ENCODE data around the gene TCF23.
"Not testable (repeated sequence)": the region's sequence is repeated elsewhere in the genome, so short reads cannot be mapped to it uniquely, and the experiment has no call there.

The TCF23 gene

DNA sequence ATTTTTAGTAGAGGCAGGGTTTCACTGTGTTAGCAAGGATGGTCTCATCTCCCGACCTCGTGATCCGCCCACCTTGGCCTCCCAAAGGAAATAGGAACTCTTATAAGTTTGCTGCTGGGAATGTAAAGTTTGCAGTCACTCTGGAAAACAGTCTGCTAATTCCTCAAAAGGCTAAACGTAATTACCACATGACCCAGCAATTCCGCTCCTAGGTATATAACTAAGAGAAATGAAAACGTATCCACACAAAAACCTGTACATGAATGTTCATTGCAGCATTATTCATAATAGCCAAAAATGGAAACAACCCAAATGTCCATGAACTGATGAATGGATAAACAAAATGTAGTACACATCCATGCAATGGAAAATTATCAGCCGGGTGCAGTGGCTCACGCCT, 41.2 kb downstream of the TCF23 start:
- DNase-seq (ENCODE audit: low read depth, low spot score): no peak

DNA sequence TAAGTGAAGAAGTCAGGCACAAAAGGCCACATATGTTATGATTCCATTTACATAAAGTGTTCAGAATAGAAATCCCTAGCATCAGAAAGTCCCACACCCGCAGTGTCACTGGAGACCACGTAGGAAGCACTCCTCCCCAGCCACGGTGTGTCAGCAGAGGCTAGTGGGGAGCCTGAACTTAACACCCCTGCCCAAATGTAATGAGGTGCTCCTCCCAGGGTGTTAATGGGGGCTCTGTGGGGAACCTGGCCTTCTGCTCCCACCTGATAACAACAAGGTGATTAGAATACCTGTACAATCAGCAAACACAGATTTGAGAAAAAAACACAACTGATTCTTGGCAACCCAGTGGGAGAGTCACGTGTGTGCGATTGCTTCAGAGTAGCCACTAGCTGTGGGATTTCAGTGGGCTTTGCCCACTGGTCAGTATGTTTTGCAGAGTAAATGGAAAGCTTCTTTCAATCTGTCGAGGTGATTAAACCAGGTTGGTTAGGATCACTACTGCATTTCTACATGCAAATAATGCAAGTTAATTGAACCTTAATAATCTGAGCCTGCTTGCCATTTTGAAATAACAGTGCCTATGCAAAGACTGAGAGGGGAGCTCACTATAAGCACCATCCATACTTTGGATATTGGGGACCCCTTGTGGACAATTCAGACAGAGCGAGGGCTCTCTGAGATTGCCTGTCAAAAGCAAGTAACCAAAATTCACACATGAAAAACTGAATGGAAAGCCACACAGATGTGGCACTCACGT, 42.4 kb downstream of the TCF23 start:
- no peak for DNase-seq (ENCODE audit: low read depth, low spot score)

DNA sequence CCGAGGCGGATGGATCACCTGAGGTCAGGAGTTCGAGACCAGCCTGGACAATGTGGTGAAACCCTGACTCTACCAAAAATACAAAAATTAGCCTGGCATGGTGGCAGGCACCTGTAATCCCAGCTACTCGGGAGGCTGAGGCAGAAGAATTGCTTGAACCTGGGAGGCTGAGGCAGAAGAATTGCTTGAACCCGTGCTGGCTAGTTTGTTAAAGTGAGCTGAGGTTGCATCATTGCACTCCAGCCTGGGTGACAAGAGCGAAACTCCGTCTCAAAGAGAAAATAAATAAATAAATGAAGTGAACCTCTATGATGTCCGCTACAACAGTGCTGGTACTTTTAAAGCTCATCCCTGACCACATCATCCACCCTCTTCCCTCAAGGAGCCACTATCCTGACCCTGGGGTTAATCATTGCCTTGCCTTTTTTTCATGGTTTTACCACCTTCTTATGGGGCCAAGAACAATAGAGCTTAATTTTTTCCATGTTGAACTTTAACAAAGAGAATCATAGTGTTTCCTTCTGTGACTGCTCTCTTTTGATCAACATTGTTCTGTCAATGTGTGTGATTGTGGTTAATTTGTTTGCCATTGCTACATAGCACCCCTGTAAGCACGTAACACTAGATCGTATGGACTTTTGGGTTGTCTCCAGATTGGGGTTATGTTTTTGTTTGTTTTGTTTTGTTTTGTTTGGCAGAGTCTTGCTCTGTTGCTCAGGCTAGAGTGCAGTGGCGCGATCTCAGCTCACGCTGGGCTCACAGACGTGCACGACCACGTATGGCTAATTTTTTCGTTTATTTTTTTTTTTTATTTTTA, 45.9 kb downstream of the TCF23 start:
- DNase-seq (ENCODE audit: low read depth, low spot score): no peak

DNA sequence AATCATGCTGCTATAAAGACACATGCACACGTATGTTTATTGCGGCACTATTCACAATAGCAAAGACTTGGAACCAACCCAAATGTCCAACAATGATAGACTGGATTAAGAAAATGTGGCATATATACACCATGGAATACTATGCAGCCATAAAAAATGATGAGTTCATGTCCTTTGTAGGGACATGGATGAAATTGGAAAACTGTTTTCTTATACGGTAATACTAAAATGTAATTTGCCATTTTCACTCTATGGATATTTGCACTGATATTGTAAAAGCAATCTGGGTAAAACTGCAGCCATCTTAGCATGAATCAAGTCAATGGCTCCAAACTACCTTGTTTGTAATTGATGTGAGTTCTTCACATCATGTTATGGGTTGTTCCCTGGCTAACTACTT, 47.0 kb downstream of the TCF23 start:
- not testable (repeated sequence) for DNase-seq (ENCODE audit: low read depth, low spot score)

DNA sequence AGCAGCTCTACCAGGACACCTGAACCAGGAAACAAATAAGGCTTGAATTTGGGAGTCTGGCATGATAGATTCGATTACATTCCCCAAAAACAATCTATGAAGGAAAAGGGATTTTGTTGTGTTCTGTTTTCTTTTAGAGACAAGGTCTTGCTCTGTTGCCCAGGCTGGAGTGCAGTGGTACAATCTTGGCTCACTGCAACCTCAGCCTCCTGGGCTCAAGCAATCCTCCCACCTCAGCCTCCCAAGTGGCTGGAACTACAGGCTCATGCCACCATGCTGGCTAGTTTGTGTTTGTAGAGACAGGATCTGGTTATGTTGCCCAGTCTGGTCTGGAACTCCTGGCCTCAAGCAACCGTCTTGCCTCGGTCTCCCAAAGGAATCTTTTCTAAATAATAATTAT, 49.3 kb downstream of the TCF23 start:
- DNase-seq (ENCODE audit: low read depth, low spot score): not testable (repeated sequence)

DNA sequence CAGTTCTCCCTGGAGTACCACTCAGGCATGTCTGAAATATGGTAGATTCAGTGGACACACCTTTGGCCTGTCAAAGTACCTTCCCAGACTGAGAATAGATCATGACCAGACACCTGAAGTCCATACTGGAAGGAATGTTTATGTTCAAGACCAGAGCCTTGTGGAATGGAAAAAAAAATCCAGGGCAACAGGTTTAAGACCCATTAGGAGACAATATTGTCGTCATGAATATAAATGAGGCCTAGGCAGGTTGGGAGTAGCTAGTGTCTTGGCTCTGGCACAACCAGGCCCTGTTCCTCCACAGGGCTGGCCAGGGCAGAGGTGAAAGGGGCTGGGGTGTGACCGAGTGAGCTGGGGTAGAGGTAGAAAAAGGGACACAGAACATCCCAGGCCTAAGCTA, 49.8 kb downstream of the TCF23 start:
- DNase-seq (ENCODE audit: low read depth, low spot score): no peak

DNA sequence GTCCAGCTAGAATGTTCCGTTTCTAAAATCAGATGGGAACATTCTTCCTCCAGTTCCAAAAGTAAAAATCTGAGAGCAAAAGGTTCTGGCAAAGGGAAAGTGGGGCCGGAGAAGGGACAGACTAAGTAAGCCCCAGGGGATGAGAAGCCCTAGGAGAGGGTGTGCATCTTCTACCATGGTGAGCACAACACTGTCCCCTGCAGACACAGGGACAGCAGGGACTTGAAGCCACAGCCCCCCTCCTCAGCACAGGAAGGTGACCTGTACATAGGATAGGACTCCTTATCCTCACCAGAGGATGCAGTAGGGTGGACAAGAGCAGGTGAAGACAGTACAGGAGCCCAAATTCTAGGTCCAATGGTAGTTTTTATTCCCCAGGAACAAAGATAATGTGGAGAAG, 50.4 kb downstream of the TCF23 start:
- no peak for DNase-seq (ENCODE audit: low read depth, low spot score)

DNA sequence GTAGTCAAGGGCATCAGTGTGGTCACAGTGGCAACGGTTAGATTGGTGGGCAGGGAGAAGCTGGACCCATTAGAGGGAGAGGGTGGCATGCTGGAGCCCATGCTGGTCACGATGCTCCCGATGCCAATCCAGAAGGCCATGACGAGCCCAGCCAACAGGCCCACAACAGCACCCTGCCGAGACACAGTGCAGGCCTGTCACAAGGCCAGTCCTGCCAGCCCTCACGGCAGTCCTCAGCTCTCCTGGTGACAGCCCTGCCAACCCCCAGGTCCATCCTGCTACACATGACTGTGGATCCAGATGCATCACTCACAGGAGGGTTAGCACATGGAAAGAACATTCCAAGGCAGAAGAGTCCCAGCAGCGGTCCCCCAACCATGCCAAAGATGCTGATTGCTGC, 52.9 kb downstream of the TCF23 start:
- DNase-seq (ENCODE audit: low read depth, low spot score): no peak

DNA sequence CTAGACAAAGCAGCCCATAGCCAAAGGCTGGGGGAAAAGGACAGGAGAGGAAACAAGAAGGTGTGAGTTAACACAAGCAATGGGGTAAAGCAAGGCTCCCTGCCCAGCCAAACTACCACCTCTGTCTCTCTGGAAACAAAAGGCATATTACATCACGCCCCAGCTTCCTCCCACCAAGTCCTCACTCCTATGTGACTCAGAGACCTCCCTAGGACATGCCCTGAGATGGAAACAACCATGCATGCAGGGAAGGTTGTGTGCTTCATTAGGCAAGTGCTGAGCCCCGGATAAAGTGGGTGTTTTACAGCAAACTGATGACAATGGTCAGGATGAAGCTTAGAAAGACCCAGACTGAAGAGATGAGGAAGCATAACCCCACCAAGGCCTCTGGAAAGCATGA, 54.0 kb downstream of the TCF23 start:
- no peak for DNase-seq (ENCODE audit: low read depth, low spot score)

DNA sequence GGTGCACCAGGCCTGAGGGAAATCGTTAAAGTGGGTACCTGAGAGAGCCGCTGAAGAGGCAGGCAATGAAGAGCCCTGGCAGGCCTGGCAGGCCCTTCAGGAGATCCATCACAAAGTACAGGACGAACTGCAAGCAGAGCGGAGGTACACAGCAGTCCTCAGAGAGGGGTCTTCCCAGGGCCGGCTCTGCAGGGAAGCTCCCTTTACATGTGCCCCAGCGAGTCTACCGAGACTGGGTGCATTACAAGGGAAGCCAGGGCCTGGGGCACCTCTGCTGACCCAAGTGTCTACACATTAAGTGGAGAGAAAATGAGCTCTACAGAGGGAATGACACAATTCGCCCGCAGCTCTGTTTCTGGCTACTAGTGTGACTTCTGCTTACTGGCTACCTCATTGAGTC, 54.9 kb downstream of the TCF23 start:
- DNase-seq (ENCODE audit: low read depth, low spot score): no peak

DNA sequence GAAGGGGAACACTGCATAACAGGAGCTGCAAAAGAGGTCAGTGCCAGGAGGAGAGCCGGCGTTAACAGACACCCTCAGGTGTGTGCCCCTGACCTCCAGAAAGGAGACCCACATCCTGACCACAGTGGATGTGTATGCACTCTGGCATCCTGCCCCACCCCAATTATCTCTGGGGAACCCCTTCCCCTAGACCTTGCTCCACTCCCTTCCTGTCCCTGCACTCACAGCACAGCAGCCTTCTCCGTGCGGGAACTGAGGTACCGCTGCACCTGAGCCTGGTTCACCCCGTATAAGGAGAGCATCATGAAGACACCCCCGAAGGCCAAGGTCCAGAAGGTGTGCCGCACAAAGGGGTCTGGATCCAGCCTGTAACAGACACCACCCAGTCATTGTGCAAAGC, 55.8 kb downstream of the TCF23 start:
- DNase-seq (ENCODE audit: low read depth, low spot score): no peak

DNA sequence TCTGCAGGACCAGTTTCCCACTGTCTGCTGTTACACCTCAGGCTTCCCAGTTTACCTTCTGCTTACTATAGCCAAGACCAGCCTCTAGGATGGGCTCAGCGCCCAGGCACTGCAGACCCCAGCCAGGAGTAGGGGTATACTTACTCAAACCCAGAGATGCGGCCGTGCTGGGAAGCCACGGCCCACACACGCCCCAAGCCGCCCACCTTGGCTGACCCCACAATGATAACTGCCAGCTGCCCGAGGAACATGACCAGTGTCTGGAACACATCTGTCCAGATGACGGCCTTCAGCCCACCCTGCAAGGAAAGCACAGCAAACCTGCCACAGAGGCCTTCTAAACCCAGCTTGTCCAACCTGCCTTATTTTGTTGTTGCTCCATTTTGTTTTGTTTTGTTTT, 56.4 kb downstream of the TCF23 start:
- no peak for DNase-seq (ENCODE audit: low read depth, low spot score)

DNA sequence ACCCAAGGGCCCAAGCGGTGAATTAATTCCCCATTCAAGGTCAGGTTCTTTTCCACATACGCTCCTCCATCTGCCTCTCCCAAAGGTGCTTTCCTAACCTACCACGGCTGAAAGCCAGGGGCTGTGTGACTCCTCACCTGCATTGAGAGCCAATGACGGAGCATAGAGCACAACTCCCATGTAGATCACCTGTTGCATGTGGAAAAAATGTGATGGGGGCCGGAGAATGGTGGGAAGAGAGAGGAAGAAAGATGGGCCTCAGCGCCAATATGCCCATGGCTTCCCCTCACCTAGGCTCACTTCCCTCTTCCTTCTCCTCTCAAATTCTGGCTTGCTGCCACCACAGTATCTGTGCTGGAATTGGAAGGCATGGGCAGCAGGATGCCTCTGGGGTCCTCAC, 57.5 kb downstream of the TCF23 start:
- DNase-seq (ENCODE audit: low read depth, low spot score): no peak
